ENCODE results near the gene EML4.
"Not testable (repeated sequence)": the region's sequence is repeated elsewhere in the genome, so short reads cannot be mapped to it uniquely, and the experiment has no call there.

The EML4 gene

GRCh38 chr2:42172566-42172965 lies 3.4 kb downstream of the EML4 start:
- Histone ChIP-seq H3K4me3 (no peak overlapping the region), H3K9me3 (no peaks in the 10 kb centered on the region), H3K27ac (no peak overlapping the region), H3K27me3 (no peaks in the 10 kb centered on the region), H3K4me1 (peaks cover 0 to 30% (median 15%) of the 10 kb centered on the region in 4 donors), H3K36me3 (no peaks in the 10 kb centered on the region)
- no peak for DNase-seq
- intact Hi-C loops (cut with DNase I; ENCODE audit: low total_unique reads): no loop called here
- TF ChIP-seq CTCF (IDR thresholded peaks at IDR 0.05): no peak

GRCh38 chr2:42173467-42173866 lies 4.3 kb downstream of the EML4 start:
- H3K27ac ChIP-seq; H3K4me3 ChIP-seq; H3K36me3 ChIP-seq; intact Hi-C loops (cut with DNase I; ENCODE audit: low total_unique reads); H3K9me3 ChIP-seq; H3K27me3 ChIP-seq; DNase-seq: not testable (repeated sequence)
- H3K4me1 ChIP-seq: peaks cover 0 to 31% (median 14%) of the 10 kb centered on the region in 4 donors

- no peaks in the 10 kb centered on the region for H3K36me3 ChIP-seq
- H3K9me3 ChIP-seq: no peaks in the 10 kb centered on the region
- DNase-seq: no peak
- peaks cover 0 to 34% (median 17%) of the 10 kb centered on the region in 4 donors for H3K4me1 ChIP-seq
- no peak overlapping the region for H3K4me3 ChIP-seq
- intact Hi-C loops (cut with DNase I; ENCODE audit: low total_unique reads): no loop called here
- H3K27ac ChIP-seq: no peak overlapping the region
- no peaks in the 10 kb centered on the region for H3K27me3 ChIP-seq
- no peak for TF ChIP-seq CTCF (IDR thresholded peaks at IDR 0.05)
Observed at GRCh38 chr2:42176992-42177738, 8.0 kb downstream of the EML4 start.

- intact Hi-C loops (cut with DNase I; ENCODE audit: low total_unique reads): no loop called here
- DNase-seq: no peak
- TF ChIP-seq CTCF (IDR thresholded peaks at IDR 0.05): no peak
- no peak overlapping the region for H3K27ac ChIP-seq
- H3K27me3 ChIP-seq: no peaks in the 10 kb centered on the region
- H3K9me3 ChIP-seq: no peaks in the 10 kb centered on the region
- no peak overlapping the region for H3K4me3 ChIP-seq
- H3K4me1 ChIP-seq: peaks cover 0 to 37% (median 17%) of the 10 kb centered on the region in 4 donors
- no peaks in the 10 kb centered on the region for H3K36me3 ChIP-seq
Observed at GRCh38 chr2:42178335-42178734, 9.2 kb downstream of the EML4 start.

GRCh38 chr2:42180300-42180699 lies 11.1 kb downstream of the EML4 start:
- DNase-seq: no peak
- Histone ChIP-seq H3K4me1 (peaks cover 0 to 47% (median 17%) of the 10 kb centered on the region in 4 donors), H3K27ac (peak overlapping the region; percentile 15 to 29), H3K4me3 (no peak overlapping the region), H3K9me3 (no peaks in the 10 kb centered on the region), H3K27me3 (no peaks in the 10 kb centered on the region), H3K36me3 (no peaks in the 10 kb centered on the region)
- intact Hi-C loops (cut with DNase I; ENCODE audit: low total_unique reads): no loop called here
- no peak for TF ChIP-seq CTCF (IDR thresholded peaks at IDR 0.05)

- H3K9me3 ChIP-seq: no peaks in the 10 kb centered on the region
- peaks cover 0 to 67% (median 17%) of the 10 kb centered on the region in 4 donors for H3K4me1 ChIP-seq
- intact Hi-C loops (cut with DNase I; ENCODE audit: low total_unique reads): no loop called here
- no peak overlapping the region for H3K4me3 ChIP-seq
- TF ChIP-seq CTCF (IDR thresholded peaks at IDR 0.05): no peak
- no peaks in the 10 kb centered on the region for H3K36me3 ChIP-seq
- DNase-seq: no peak
- H3K27me3 ChIP-seq: no peaks in the 10 kb centered on the region
- no peak overlapping the region for H3K27ac ChIP-seq
Observed at GRCh38 chr2:42182654-42183308, 13.6 kb downstream of the EML4 start.
